ENCODE results near the gene IL22RA1. TPM values are rescaled to one million over a fixed set of nuclear protein-coding genes. Genes with fewer than 3 reads are reported as not detected.

The IL22RA1 gene
- total and polyA plus RNA-seq, 12 donors = 0.06 to 0.76 (median 0.26) TPM; not detected in 2

DNA sequence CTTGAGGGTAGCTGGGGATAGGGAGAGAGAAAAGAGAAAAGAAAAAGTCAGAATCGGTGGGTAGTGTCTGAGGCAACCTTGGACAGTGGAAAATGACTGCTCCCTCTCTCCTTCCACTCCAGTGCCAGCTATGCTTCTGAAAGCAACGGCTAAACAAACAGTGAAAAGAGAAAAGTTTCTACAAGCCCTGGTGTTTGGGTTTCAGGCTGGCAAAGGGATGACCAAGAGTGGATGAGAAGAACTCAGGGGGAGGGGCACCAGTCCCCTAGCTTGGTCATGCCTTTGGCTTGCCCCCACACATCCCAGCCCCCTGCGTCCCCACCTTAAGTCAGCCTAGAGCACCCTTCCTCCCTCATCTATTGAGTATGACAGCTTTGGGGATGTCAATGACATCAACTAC, 8.6 kb downstream of the IL22RA1 start:
- 67 to 90% (median 81%) methylated on average over 3 of the region's 3 CpGs for WGBS, 4 donors

DNA sequence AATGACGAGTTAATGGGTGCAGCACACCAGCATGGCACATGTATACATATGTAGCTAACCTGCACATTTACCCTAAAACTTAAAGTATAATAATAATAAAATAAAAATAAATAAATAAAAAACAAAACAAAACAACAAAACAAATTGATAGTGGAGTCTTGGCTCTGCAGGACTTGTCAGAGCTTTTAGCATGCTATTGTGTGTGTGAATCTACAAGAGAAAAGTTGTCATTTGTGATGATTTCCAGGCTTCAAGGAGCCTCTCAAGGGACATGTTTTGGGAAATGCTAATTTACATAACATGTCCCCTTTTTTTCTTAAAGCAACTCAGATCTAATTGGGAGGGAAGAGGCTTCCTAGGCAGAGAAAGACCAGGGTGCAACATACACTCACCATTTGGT, 9.1 kb downstream of the IL22RA1 start:
- H3K9me3 ChIP-seq (replicated peaks in 1 of 3) = no peaks in the 10 kb centered on the region

More for the DNA sequence above, 8.6 kb downstream of the IL22RA1 start:
- H3K4me3 ChIP-seq = no peak overlapping the region
- peaks cover 0 to 5% of the 10 kb centered on the region in 2 donors for H3K36me3 ChIP-seq (replicated peaks in 1 of 2)
- intact Hi-C loops (cut with DNase I) = no loop called here
- H3K9me3 ChIP-seq (replicated peaks in 1 of 3) = no peaks in the 10 kb centered on the region
- TF ChIP-seq CTCF (IDR thresholded peaks at IDR 0.05) (no peak), POLR2A (IDR thresholded peaks at IDR 0.05) (no peak)
- H3K27ac ChIP-seq = no peak overlapping the region
- DNase-seq = no peak
- H3K4me1 ChIP-seq (replicated peaks in 1 of 2) = no peaks in the 10 kb centered on the region
- H3K27me3 ChIP-seq = no peaks in the 10 kb centered on the region

GRCh38 chr1:24130385-24130784, 12.6 kb downstream of the IL22RA1 start:
- Histone ChIP-seq H3K27ac (no peak overlapping the region), H3K36me3 (replicated peaks in 1 of 2) (peaks cover 0 to 5% of the 10 kb centered on the region in 2 donors), H3K27me3 (no peaks in the 10 kb centered on the region), H3K4me3 (no peak overlapping the region), H3K9me3 (replicated peaks in 1 of 3) (no peaks in the 10 kb centered on the region), H3K4me1 (replicated peaks in 1 of 2) (no peaks in the 10 kb centered on the region)
- WGBS, 4 donors = 75 to 90% (median 85%) methylated on average over 3 of the region's 3 CpGs
- intact Hi-C loops (cut with DNase I) = no loop called here
- no peak for DNase-seq
- TF ChIP-seq POLR2A (IDR thresholded peaks at IDR 0.05) (no peak), CTCF (IDR thresholded peaks at IDR 0.05) (no peak)

More for the DNA sequence above, 9.1 kb downstream of the IL22RA1 start:
- WGBS, 4 donors = 88 to 90% (median 88%) methylated on average over 1 of the region's 1 CpG
- no peaks in the 10 kb centered on the region for H3K4me1 ChIP-seq (replicated peaks in 1 of 2)
- no peak overlapping the region for H3K4me3 ChIP-seq
- H3K27ac ChIP-seq = no peak overlapping the region
- H3K27me3 ChIP-seq = no peaks in the 10 kb centered on the region
- no peak for DNase-seq
- intact Hi-C loops (cut with DNase I) = no loop called here
- H3K36me3 ChIP-seq (replicated peaks in 1 of 2) = peaks cover 0 to 5% of the 10 kb centered on the region in 2 donors
- TF ChIP-seq CTCF (IDR thresholded peaks at IDR 0.05) = no peak
- TF ChIP-seq POLR2A (IDR thresholded peaks at IDR 0.05) = no peak

GRCh38 chr1:24127801-24128363, 15.1 kb downstream of the IL22RA1 start:
- Histone ChIP-seq H3K9me3 (replicated peaks in 1 of 3) (no peaks in the 10 kb centered on the region), H3K4me3 (no peak overlapping the region), H3K4me1 (replicated peaks in 1 of 2) (no peaks in the 10 kb centered on the region), H3K27ac (no peak overlapping the region), H3K27me3 (no peaks in the 10 kb centered on the region), H3K36me3 (replicated peaks in 1 of 2) (peaks cover 0 to 5% of the 10 kb centered on the region in 2 donors)
- no peak for TF ChIP-seq CTCF (IDR thresholded peaks at IDR 0.05)
- no peak for TF ChIP-seq POLR2A (IDR thresholded peaks at IDR 0.05)
- DNase-seq = no peak
- 80 to 84% (median 83%) methylated on average over 7 of the region's 7 CpGs for WGBS, 4 donors
- intact Hi-C loops (cut with DNase I) = no loop called here
